GM08714 (cell line): ENCODE results near the gene IMPACT.

Source experiments
- H3K4me3 ChIP-seq: fragments of 200-500 bp; sonication (Bioruptor generic); 2 replicates; pipeline ENCODE4 v1.5.1; 2014; ENCODE audit warnings: mild to moderate bottlenecking, low read length, inconsistent platforms
- ZNF274 ChIP-seq: IDR thresholded peaks from 2 replicates; pipeline ENCODE4 v1.6.1; 2012; ENCODE audit warnings: mild to moderate bottlenecking, low read depth, low read length

IMPACT gene

GRCh38 chr18:24482821-24483220 is 56.4 kb downstream of the IMPACT start:
- no peak overlapping the region for H3K4me3 ChIP-seq
- no peak for TF ChIP-seq ZNF274

GRCh38 chr18:24485681-24486080 is 59.2 kb downstream of the IMPACT start:
- TF ChIP-seq ZNF274 = no peak
- no peak overlapping the region for H3K4me3 ChIP-seq

- TF ChIP-seq ZNF274 = no peak
- H3K4me3 ChIP-seq = no peak overlapping the region
Measured at GRCh38 chr18:24486684-24487083, 60.2 kb downstream of the IMPACT start.

- H3K4me3 ChIP-seq = no peak overlapping the region
- TF ChIP-seq ZNF274 = no peak
Measured at GRCh38 chr18:24488824-24489493, 62.5 kb downstream of the IMPACT start.

- no peak for TF ChIP-seq ZNF274
Measured at GRCh38 chr18:24490539-24490938, 64.1 kb downstream of the IMPACT start.

GRCh38 chr18:24491927-24492834 is 65.7 kb downstream of the IMPACT start:
- TF ChIP-seq ZNF274 = no peak
- H3K4me3 ChIP-seq = no peak overlapping the region; the same call in 1 of the 2 replicates

More at GRCh38 chr18:24490539-24490938, 64.1 kb downstream of the IMPACT start:
- no peak overlapping the region for H3K4me3 ChIP-seq

GRCh38 chr18:24494586-24494985 is 68.1 kb downstream of the IMPACT start:
- no peak overlapping the region for H3K4me3 ChIP-seq
- TF ChIP-seq ZNF274 = no peak

- H3K4me3 ChIP-seq = no peak overlapping the region
- TF ChIP-seq ZNF274 = no peak
Measured at GRCh38 chr18:24497031-24497754, 70.7 kb downstream of the IMPACT start.

GRCh38 chr18:24499814-24500213 is 73.3 kb downstream of the IMPACT start:
- no peak for TF ChIP-seq ZNF274
- no peak overlapping the region for H3K4me3 ChIP-seq

GRCh38 chr18:24500217-24500616 is 73.7 kb downstream of the IMPACT start:
- TF ChIP-seq ZNF274 = no peak
- no peak overlapping the region for H3K4me3 ChIP-seq

- H3K4me3 ChIP-seq = no peak overlapping the region
- no peak for TF ChIP-seq ZNF274
Measured at GRCh38 chr18:24500766-24501165, 74.3 kb downstream of the IMPACT start.

- H3K4me3 ChIP-seq = no peak overlapping the region
- TF ChIP-seq ZNF274 = no peak
Measured at GRCh38 chr18:24502667-24503523, 76.4 kb downstream of the IMPACT start.
